ENCODE results near the gene KLHL6. TPM values are rescaled to one million over a fixed set of nuclear protein-coding genes. Genes with fewer than 3 reads are reported as not detected.

KLHL6 gene
- total RNA-seq, 4 donors from 2014 or later = 0.67 to 2.7 (median 1.0) TPM

GRCh38 chr3:183566880-183567279 lies 11.4 kb upstream of the KLHL6 start:
- no peaks in the 10 kb centered on the region for H3K9me3 ChIP-seq
- no peaks in the 10 kb centered on the region for H3K36me3 ChIP-seq
- TF ChIP-seq POLR2A (IDR thresholded peaks at IDR 0.05) (no peak), CTCF (IDR thresholded peaks at IDR 0.05) (no peak)
- no peak for DNase-seq
- no peaks in the 10 kb centered on the region for H3K27me3 ChIP-seq
- H3K4me1 ChIP-seq = no peaks in the 10 kb centered on the region
- no peak overlapping the region for H3K4me3 ChIP-seq (replicated peaks in 1 of 3)
- 89 to 92% methylated on average over 4 of the region's 4 CpGs for WGBS, 2 donors
- no peak overlapping the region for H3K27ac ChIP-seq
- intact Hi-C loops (cut with DNase I) = no loop called here

GRCh38 chr3:183564046-183564445 lies 8.5 kb upstream of the KLHL6 start:
- TF ChIP-seq POLR2A (IDR thresholded peaks at IDR 0.05) = no peak
- TF ChIP-seq CTCF (IDR thresholded peaks at IDR 0.05) = no peak
- Histone ChIP-seq H3K36me3 (no peaks in the 10 kb centered on the region), H3K4me1 (no peaks in the 10 kb centered on the region), H3K4me3 (replicated peaks in 1 of 3) (no peak overlapping the region), H3K27me3 (no peaks in the 10 kb centered on the region), H3K27ac (no peak overlapping the region), H3K9me3 (no peaks in the 10 kb centered on the region)
- WGBS, 2 donors = 88 to 91% methylated on average over 5 of the region's 5 CpGs
- intact Hi-C loops (cut with DNase I) = no loop called here
- no peak for DNase-seq

- DNase-seq = no peak
- Histone ChIP-seq H3K27me3 (no peaks in the 10 kb centered on the region), H3K4me1 (no peaks in the 10 kb centered on the region), H3K4me3 (replicated peaks in 1 of 3) (no peak overlapping the region), H3K36me3 (no peaks in the 10 kb centered on the region), H3K9me3 (no peaks in the 10 kb centered on the region), H3K27ac (no peak overlapping the region)
- no peak for TF ChIP-seq POLR2A (IDR thresholded peaks at IDR 0.05)
- no peak for TF ChIP-seq CTCF (IDR thresholded peaks at IDR 0.05)
- WGBS, 2 donors = 80 to 89% methylated on average over 2 of the region's 2 CpGs
- intact Hi-C loops (cut with DNase I) = no loop called here
Measured at GRCh38 chr3:183563536-183563874, 8.0 kb upstream of the KLHL6 start.

- Histone ChIP-seq H3K27ac (no peak overlapping the region), H3K9me3 (no peaks in the 10 kb centered on the region), H3K4me3 (replicated peaks in 1 of 3) (no peak overlapping the region), H3K36me3 (no peaks in the 10 kb centered on the region), H3K27me3 (no peaks in the 10 kb centered on the region), H3K4me1 (no peaks in the 10 kb centered on the region)
- TF ChIP-seq CTCF (IDR thresholded peaks at IDR 0.05) (no peak), POLR2A (IDR thresholded peaks at IDR 0.05) (no peak)
- no peak for DNase-seq
- intact Hi-C loops (cut with DNase I) = no loop called here
- 88 to 91% methylated on average over 8 to 9 of the region's 9 CpGs for WGBS, 2 donors
Measured at GRCh38 chr3:183560607-183561006, 5.1 kb upstream of the KLHL6 start.

DNA sequence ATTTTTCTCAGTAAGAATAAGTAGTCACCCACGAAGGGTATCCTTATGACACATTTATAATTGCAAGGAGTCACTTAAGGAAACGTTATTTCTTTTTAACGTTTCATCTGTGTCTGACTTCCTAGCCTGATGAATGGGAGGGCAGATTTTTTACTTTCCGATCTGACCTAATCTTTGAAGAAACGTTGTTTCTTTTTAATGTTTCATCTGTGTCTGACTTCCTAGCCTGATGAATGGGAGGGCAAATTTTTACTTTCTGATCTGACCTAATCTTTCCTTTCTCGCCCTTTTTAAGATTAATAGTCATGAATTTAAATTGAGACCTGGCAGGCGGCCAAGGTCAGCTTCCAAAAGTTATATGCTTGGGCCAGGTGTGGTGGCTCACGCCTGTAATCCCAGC lies 3.0 kb upstream of the KLHL6 start:
- WGBS, 2 donors = 65 to 82% methylated on average over 8 of the region's 8 CpGs
- intact Hi-C loops (cut with DNase I) = no loop called here
- no peak overlapping the region for H3K27ac ChIP-seq
- no peaks in the 10 kb centered on the region for H3K27me3 ChIP-seq
- TF ChIP-seq POLR2A (IDR thresholded peaks at IDR 0.05) (no peak), CTCF (IDR thresholded peaks at IDR 0.05) (no peak)
- DNase-seq = no peak
- no peaks in the 10 kb centered on the region for H3K36me3 ChIP-seq
- H3K4me3 ChIP-seq (replicated peaks in 1 of 3) = no peak overlapping the region
- H3K4me1 ChIP-seq = no peaks in the 10 kb centered on the region
- no peaks in the 10 kb centered on the region for H3K9me3 ChIP-seq

All from thyroid gland (tissue), 4 donors.